ENCODE measurements around the gene SCGB1C1. TPM values are rescaled to one million over a fixed set of nuclear protein-coding genes. Genes with fewer than 3 reads are reported as not detected.

Gene SCGB1C1
- total RNA-seq, 1 donor from 2014 or later = not detected

DNA sequence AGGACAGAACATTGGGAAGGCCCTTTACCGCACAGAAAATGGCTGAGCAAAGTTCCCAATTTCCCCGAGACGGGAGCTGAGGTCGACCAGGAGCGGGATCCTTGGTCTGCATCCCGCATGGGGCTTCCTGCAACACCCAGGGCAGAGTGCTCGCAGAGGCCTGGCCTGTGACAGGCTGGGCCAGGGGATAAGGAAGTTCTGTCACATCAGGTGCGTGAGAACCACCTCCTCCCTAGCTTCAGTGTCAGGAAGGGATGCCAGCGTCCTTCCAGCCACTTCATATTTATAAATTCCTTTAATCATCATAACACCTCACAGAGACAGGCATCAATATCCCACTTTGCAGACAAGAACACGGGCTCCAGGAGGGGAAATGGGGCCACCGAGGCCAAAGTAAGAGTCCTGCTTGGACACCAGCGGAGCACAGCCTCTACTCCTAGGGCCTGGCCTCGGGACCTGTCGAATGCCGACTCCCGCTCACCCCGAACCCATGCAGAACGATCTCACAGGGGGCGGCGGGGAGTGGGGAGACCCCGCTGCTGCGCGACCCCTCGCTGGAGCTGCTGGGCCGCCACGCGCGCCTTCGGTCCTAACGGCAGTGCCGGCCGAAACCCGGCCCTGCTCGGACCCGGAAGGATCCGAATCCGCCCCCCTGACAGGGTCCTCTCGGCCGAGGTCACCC, 13.8 kb downstream of the SCGB1C1 start:
- DNase-seq (ENCODE audit: low read depth) = no peak
- TF ChIP-seq CTCF (conservative IDR thresholded peaks at IDR 0.05; ENCODE audit: low read depth, low read length) = no peak

DNA sequence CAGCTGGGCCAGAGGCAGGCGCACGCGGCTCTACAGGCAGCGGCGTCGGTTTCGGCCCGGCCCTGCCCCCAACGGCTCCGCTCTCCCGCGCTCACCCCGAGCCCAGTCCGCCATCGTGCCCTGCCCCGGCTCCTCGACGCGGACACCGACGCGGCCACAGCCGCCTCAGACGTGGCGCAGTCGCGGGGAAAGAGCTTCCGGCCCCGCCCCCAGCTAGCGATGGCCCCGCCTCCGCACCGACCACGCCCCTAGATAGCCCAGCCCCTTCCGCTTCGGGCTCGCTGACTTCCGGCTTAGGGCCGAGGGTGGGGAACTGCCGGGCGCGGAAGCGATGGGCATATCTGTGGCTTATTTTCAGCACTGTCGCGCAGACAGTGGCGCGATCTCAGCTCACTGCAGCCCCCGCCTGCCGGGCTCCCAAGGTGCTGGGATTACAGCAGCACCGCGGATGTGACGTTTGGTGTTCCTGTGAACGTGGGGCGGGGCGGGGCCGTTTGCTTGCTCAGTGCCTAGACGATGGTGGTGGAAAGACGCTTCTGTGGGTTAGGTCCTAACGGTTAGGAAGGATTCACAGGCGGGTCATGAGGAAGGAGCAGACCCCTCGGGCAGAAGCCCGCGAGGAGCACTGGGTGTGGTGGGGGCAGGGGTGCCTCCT, 14.5 kb downstream of the SCGB1C1 start, which contains the start of the genes BET1L and RIC8A:
Gene BET1L, minus strand, starts transcription at position 192 of the 655 bp plus-strand sequence. Its CDS starts 78 bp downstream, at position 114.
Gene RIC8A, plus strand, starts transcription at position 501 of the 655 bp plus-strand sequence. CDS start 1,147 bp downstream, outside the sequence.
- H3K4me3 ChIP-seq (ENCODE audit: low read depth, low read length) = peak within 1 kb of the TSS; percentile 99
- no peak for TF ChIP-seq CTCF (conservative IDR thresholded peaks at IDR 0.05; ENCODE audit: low read depth, low read length)
- DNase-seq (ENCODE audit: low read depth) = peak; percentile 85

More for the DNA sequence above, 13.8 kb downstream of the SCGB1C1 start:
- H3K4me3 ChIP-seq (ENCODE audit: low read depth, low read length) = peak overlapping the region; percentile 99

- TF ChIP-seq CTCF (conservative IDR thresholded peaks at IDR 0.05; ENCODE audit: low read depth, low read length) = no peak
- DNase-seq (ENCODE audit: low read depth) = no peak
- H3K4me3 ChIP-seq (ENCODE audit: low read depth, low read length) = peak overlapping the region; percentile 99
Measured at GRCh38 chr11:207863-208180, 14.9 kb downstream of the SCGB1C1 start.

DNA sequence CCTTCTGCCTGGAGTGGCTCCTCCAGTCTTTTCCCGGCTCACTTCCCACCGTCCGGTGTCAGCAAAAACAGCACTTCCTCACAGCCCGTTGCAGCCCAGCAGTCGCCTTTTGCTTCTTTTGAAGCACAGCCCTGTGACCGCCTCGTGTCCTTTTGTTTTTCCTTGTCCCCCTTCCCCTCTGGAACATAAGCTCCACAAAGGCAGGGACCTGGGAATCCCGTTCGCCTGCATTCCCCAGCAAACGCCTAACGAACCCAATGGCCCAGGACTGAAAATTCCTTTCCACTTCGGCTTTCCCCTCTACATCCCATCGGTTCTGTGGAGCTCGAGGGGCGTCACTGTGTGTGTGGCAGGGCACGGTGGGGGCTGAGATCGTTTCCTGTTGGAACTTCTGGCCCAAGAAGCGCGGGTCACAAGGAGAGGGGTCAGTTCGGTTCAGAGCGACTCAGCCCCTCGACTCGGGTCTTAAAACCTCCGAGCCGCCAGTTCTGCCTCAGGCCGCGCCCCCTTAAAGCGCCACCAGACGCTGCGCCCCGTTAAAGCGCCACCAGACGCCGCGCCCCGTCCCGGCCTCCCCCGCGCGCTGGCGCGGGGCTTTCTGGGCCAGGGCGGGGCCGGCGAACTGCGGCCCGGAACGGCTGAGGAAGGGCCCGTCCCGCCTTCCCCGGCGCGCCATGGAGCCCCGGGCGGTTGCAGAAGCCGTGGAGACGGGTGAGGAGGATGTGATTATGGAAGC, 15.5 kb downstream of the SCGB1C1 start:
- H3K4me3 ChIP-seq (ENCODE audit: low read depth, low read length) = peak overlapping the region; percentile 99
- TF ChIP-seq CTCF (conservative IDR thresholded peaks at IDR 0.05; ENCODE audit: low read depth, low read length) = no peak
- DNase-seq (ENCODE audit: low read depth) = no peak

DNA sequence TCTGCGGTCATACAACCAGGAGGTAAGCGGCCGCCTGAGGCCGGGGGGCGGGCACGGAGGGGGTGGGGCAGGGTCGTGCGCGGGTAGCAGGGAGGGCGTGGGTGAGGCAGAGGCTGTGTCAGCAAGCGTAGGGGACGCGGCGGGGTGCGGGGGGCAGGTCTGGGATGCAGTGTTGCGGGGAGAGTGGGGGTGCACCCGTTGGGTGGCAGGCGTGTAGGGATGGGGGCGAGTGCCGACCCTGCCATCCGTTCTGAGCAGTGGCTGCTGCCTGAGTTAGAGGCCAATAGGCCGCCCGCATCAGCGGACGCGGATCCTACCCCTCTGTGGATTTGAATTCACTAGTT, 16.0 kb downstream of the SCGB1C1 start:
- TF ChIP-seq CTCF (conservative IDR thresholded peaks at IDR 0.05; ENCODE audit: low read depth, low read length) = no peak
- DNase-seq (ENCODE audit: low read depth) = no peak
- peak overlapping the region; percentile 99 for H3K4me3 ChIP-seq (ENCODE audit: low read depth, low read length)

- DNase-seq (ENCODE audit: low read depth) = no peak
- TF ChIP-seq CTCF (conservative IDR thresholded peaks at IDR 0.05; ENCODE audit: low read depth, low read length) = no peak
- peak overlapping the region; percentile 99 for H3K4me3 ChIP-seq (ENCODE audit: low read depth, low read length)
Measured at GRCh38 chr11:209275-210121, 16.6 kb downstream of the SCGB1C1 start.

All from epithelial cell of proximal tubule (primary cell).